ENCODE results near the gene NCOR2.
"Not testable (repeated sequence)": the region's sequence is repeated elsewhere in the genome, so short reads cannot be mapped to it uniquely, and the experiment has no call there.

NCOR2 gene

DNA sequence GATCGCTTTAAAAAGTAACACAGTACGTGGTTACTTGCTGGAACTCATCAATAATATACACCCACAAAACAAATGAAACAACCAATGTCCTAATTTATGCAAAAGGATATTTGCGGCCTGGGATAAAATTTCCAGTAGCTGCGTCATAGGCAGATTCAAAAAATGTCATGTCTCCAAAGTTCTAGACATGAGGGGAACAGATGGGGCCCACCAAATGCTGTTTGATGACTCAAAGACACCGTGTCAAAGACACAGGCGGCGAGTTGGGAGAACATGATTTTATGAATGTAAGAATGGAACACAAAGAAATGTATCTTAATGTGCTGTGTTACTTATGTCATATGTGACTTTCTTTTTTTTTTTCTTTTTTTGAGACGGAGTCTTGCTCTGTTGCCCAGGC is 34.3 kb upstream of the NCOR2 start:
- DNase-seq (ENCODE audit: low read depth): no peak

DNA sequence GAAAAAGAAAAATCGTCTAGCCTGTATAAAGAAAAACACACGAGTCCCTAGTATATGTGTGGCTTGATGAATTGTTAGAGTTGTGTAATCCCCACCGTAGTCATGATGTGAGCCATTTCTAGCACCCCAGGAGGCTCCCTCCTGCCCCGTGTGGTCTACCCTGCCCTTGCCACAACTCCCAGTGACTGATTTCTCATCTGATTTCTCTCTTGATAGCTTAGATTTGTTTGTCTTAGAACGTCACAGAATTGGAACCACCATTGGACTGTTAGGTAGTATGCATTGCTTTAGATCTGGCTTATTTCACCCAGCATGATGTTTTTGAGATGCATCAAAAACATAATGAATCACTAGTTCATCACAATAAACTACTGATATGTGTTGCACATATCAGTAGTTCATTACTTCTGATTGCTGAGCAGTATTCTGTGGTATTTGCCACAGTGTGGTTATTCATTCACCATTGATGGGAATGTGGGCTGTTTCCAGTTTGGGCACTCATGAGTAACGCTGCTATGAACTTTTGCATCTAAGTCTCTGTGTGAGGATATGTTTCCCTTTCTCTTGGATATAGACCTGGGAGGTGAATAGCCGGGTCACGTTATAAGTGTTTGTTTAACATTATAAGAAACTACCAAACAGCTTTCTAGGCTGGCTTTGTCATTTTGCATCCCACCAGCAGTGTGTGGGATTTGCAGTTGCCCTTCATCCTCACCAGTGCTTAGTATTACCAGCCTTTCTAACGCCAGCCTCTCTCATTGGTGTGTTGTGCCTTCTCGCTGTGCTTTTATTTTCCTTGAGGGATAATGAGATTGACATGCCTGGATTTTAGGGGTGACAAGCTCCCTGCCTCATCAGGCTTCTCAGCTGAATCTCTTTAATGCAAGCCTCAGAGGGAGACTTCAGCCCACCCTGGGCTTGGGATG is 31.9 kb upstream of the NCOR2 start:
- DNase-seq (ENCODE audit: low read depth): no peak

DNA sequence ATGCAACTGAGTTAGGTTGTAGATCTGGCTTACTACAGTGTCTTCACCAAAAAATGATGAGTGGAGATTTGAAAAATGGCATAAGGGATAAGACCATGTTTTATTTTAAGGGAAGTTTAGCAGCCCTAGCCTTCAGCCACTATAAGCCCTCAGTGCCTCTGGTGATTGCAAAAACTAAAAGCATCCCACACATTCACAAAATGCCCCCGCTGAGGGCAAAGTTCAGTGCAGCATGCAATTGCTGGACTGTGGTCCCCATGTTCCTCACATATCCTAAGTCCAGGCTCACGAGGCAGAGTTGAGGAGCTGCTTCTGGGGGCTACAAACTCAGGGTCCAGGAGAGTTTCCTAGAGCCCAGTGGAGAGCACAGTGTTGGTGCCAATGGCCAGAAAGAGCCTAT is 29.6 kb upstream of the NCOR2 start:
- no peak for DNase-seq (ENCODE audit: low read depth)

- DNase-seq (ENCODE audit: low read depth): no peak
These were observed 28.0 kb upstream of the NCOR2 start for GRCh38 chr12:124595444-124595843.

DNA sequence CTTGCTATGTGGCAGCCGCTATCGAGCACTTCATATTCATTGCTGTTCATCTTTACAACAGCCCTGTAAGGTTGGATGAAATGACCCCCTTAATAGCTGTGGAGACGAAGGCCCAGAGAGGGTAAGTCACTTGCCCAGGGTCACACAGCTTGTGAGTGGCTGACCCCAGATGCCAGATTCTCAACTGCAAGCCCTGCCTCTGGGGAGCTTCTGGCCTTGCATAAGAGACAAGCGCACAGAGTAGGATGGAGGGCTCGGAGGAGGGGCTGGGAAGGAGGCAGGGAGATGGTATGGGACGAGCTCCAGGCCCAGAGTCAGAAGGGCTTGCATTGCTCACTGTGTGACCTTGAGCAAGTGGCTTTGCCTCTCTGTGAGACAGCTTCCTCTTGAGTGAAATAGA is 27.4 kb upstream of the NCOR2 start:
- no peak for DNase-seq (ENCODE audit: low read depth)

- no peak for DNase-seq (ENCODE audit: low read depth)
These were observed 26.5 kb upstream of the NCOR2 start for GRCh38 chr12:124593851-124594401.

- no peak for DNase-seq (ENCODE audit: low read depth)
These were observed 25.8 kb upstream of the NCOR2 start for GRCh38 chr12:124593176-124593575.

- no peak for DNase-seq (ENCODE audit: low read depth)
These were observed 25.2 kb upstream of the NCOR2 start for GRCh38 chr12:124592481-124593160.

- no peak for DNase-seq (ENCODE audit: low read depth)
These were observed 24.6 kb upstream of the NCOR2 start for GRCh38 chr12:124592050-124592449.

DNA sequence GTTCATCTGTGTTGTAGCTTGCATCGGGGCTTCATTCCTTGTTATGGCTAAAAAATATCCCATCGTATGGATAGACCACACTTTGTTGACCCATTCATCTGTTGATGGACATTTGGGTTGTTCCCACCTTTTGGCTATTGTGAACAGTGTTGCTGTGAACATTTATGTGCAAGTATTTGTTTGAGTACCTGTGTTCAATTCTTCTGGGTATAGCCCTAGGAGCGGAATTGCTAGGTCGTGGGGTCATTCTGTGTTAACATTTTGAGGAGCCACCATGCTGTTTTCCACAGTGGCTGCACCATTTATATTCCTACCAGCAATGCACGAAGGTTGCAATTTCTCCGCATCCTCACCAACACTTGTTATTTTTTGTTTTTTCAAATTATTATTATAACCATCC is 23.0 kb upstream of the NCOR2 start:
- DNase-seq (ENCODE audit: low read depth): no peak

DNA sequence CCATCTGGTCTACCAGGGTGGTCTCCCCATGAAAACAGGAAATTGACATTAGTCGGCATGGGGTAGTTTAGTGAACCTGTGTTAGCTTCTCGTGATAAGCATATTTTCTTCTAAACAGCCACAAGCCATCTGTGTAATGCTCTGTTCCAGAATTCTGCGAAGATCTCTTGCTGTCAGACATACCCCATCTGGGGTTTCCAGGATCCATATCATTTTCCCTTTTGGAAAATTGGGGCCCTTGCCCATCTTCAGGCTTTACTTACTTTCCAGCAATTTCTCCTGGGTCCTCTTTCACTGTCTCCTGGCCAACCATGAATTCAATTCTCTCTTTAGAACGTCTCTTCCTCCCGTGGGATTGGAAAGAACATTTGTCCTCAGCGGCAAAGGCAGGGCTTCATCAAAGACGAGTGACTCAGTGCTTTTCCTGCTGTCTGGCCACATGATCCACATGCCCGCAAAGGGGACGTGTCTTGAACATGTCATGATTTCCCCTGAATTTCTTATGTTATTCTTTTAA is 21.4 kb upstream of the NCOR2 start:
- peak; percentile 12 for DNase-seq (ENCODE audit: low read depth)

DNA sequence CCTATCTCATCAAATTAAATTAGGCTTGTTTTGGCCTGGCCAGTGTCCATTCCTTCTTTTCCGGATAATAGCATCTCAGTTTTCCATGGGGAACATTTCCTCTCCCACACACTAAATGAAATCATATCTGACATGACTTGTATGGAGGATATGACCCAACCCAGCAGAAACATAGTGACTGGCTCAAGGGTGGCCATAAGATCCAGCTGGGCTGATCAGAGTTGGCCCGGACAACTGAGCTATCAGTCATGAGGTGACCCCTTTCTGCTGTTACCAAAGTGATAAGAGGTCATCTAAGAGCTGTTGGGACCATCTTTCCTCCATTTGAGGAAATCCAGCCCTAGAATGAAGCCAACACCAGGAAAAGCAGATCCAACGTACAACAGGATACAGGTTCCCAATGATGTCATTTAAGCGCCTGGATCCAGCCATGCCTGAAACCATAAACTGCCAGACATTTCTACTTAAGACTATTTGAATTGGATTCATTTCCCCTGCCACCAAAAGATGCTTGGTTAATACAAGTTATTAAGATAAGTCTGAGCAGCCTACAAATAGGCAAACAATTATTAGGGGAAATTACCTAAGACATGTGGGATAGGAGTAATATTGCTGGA is 20.7 kb upstream of the NCOR2 start:
- DNase-seq (ENCODE audit: low read depth): no peak

DNA sequence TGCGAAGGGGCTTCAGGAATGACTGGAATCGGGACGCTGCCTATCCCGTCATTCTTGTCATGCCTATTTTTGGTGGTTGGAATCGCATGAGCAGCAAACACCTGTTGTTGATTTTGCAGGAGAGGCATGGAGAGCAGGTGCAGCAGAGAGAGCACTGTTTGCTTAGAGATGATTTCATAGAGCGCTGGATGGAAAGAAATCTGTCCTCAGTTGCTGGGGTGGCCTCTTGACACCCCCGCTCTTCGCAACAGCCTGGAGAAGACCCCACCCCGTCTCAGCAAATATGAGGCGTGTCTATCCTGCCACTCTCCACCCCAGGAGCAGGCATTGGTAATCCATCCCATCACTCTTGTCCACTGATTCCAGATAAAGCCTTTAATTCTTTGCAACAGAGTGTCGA is 19.3 kb upstream of the NCOR2 start:
- no peak for DNase-seq (ENCODE audit: low read depth)

- not testable (repeated sequence) for DNase-seq (ENCODE audit: low read depth)
These were observed 17.1 kb upstream of the NCOR2 start for GRCh38 chr12:124584494-124584893.

GRCh38 chr12:124583854-124584253 is 16.4 kb upstream of the NCOR2 start:
- DNase-seq (ENCODE audit: low read depth): no peak

GRCh38 chr12:124582108-124582424 is 14.7 kb upstream of the NCOR2 start:
- DNase-seq (ENCODE audit: low read depth): no peak

GRCh38 chr12:124581307-124582107 is 14.1 kb upstream of the NCOR2 start:
- no peak for DNase-seq (ENCODE audit: low read depth)

DNA sequence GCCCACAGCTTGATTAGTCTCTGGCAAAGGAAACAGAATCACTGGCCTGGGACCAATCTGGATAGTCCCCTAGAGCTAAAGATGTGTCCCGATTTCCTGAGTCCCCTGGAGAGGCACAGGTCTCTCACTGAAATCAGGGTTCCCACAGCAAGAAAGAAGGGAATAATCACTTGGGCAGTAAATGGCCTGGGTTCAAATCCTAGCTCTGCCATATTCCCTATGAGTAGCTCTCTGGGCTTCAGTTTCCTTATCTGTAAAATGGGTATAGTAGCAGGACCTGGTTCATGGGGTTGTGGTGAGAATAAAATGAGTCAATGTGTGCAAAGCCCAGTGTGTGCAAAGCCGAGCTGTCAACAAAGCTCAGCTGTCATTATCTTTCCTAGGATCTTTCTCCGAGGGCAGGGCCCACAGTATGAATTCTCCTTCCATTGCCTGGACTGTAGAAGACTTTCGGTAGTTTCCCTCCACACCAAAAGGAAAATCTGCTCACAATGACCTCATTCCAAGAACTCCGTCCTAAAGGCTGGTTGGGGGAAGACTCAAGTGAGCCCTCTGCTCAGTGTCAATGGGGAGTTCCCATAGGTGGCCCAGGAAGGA is 12.6 kb upstream of the NCOR2 start:
- DNase-seq (ENCODE audit: low read depth): no peak

DNA sequence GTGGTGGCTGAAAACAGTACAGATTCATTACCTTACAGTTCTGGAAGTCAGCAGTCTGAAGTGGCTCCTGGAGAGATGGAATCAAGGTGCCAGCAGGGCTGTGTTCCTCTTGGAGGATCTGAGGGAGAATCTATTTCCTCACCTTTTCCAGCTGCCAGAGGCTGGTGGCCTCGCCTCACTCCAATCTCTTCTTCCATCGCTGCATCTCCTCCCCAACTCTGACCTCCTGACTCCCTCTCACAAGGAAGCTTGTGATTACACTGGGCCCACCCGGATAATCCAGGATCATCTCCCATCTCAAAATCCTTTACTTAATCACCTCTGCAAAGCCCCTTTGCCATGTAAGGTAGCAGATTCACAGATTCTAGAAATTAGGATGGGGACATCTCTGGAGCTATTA is 11.4 kb upstream of the NCOR2 start:
- DNase-seq (ENCODE audit: low read depth): no peak

DNA sequence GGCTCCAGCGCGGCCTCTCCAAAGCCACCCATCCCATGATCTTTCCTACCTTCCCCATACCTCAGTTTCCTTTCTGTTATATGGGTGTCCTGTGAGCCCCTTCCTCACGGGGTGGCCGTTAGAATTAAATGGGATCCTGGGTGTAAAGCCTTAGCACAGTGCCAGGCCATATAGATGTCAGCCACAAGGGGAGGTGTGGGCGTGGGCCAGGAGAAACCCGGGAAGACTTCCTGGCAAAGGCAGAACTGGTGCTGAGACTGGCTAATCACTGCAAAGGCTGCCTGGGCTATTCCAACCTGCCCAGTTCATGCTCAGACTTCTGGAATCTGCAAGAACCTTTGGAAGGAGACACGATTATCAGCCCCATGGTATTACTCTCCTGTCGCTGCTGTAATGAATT is 11.0 kb upstream of the NCOR2 start:
- DNase-seq (ENCODE audit: low read depth): no peak

- no peak for DNase-seq (ENCODE audit: low read depth)
These were observed 10.6 kb upstream of the NCOR2 start for GRCh38 chr12:124577986-124578385.
